A549 treated with Hydrocortisone at 1 μM for 4 hours (cell line): ENCODE measurements around the gene ZNF562. TPM values are rescaled to one million over a fixed set of nuclear protein-coding genes. Genes with fewer than 3 reads are reported as not detected.

Experiments used
- total RNA-seq: library from RNA; stranded (reverse); fragments of 200-300 nt; extraction: Qiagen RNA extraction; gene quantifications from 5 replicates; pipeline ENCODE4 v1.2.3, GENCODE V29; 2022

Gene ZNF562
- total RNA-seq = 5.2 to 9.3 TPM (median 5.9 TPM) in 5 replicates

GRCh38 chr19:9674663-9675357 is at the start of gene ZNF562:
Gene ZNF562 (minus strand): TSS chr19:9675100. CDS start chr19:9660744, 14,356 bp downstream.

DNA sequence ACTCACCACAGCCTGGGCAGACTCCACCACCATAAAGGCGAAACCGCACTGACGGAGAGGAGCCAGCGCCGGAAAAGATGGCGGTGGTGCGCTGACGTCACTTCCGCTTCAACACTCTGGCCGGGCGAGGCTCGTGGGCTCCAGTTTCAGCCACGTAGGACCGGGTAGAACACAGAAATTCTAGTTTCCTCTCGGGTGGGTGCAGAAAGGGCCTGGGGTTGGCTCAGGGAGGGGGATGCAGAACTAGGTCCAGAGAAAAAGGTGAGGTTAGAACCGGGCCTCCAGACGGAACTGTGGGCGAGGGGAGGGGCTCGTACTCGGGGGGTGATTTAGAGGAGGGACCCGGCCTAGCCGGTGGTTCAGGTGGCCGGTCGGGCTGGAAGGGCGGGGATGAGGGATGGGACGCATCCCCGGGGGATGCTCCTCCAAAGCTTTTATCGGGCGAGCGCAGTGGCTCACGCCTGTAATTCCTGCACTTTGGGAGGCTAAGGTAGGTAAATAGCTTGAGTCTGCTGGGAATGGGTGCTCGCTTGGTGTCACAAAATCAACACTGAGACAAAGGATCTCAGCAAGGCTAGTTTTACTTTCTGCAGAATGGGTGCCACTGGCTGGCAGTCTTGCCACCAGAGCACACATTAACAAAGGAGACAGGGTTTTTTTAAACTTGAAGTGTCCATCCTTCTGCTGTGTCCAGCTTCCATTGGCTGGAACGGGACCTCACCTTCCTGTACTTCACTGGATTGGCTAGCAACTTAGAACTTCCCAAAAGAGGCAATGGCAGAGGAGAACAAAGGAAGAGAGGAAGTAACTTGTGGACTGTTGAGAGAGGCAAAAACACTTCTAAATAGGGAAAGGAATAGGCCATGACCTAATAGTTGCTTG is 53.5 kb downstream of the ZNF562 start, which contains the start of gene ZNF561:
TSS of gene ZNF561 (minus strand) at position 77 of the 882 bp plus-strand sequence. CDS start 1,776 bp downstream, outside the sequence.

Other genes with a start within 250 kb of the ZNF562 start
- 2.9 to 4.4 TPM (median 3.4 TPM) in 5 replicates for gene ZNF266, start 239.5 kb downstream of the ZNF562 start, total RNA-seq
- not detected in 5 replicates for gene ZNF560, start 176.5 kb downstream of the ZNF562 start, total RNA-seq
- gene ZNF426, start 136.5 kb downstream of the ZNF562 start, total RNA-seq = 0.56 to 1.4 TPM (median 0.99 TPM) in 5 replicates
- 3.0 to 4.5 TPM (median 3.0 TPM) in 5 replicates for gene ZNF121, start 90.6 kb downstream of the ZNF562 start, total RNA-seq
- 7.5 to 17.1 TPM (median 8.7 TPM) in 5 replicates for gene ZNF561, start 53.9 kb downstream of the ZNF562 start, total RNA-seq
- gene ZNF846, start 93.6 kb upstream of the ZNF562 start, total RNA-seq = 1.1 to 1.5 TPM (median 1.3 TPM) in 5 replicates
- 13.5 to 14.4 TPM (median 14.1 TPM) in 5 replicates for gene FBXL12, start 144.0 kb upstream of the ZNF562 start, total RNA-seq
- gene UBL5, start 152.8 kb upstream of the ZNF562 start, total RNA-seq = 389 to 450 TPM (median 420 TPM) in 5 replicates
- gene PIN1, start 160.2 kb upstream of the ZNF562 start, total RNA-seq = 56.2 to 80.8 TPM (median 76.5 TPM) in 5 replicates